Nucleus accumbens (tissue), 56 donors: ENCODE data around the gene RBM44.

Experiments
- DNase-seq, 56 donors: peaks; one replicate each; lab custom pipeline; 2025; lab: John Stamatoyannopoulos, UW

The RBM44 gene

DNA sequence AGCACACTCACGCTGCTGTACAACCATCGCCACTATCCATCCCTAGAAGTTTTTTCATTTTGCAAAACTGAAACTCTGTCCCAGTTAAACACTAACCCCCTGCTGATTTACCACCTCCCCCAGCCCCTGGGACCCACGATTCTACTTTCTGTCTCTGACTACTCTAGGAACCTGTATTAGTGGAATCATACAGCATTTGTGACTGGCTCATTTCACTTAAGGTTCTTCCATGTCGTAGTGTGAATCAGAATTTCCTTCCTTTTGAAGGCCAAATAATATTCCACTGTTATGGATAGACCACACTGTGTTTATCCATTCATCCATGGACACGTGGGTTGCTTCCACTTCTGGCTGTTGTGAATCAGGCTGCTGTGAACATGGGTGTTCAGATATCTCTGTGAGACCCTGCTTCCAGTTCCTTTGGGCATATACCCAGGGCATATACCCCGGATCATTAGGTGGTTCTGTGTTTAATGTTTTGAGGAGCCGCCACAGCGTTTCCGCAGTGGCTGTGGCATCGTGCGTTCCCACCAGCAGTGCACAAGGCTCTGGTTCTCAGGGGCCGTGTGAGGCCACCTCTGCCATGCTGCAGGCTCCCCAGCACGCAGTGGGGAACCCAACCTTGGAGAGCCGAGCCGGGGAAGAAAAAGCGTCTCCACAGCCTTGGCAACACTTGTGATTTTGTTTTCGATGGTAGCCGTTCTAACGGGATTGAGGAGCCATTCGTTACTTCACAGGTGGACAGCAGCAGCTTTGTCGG, 70.9 kb downstream of the RBM44 start:
- no peak for DNase-seq

DNA sequence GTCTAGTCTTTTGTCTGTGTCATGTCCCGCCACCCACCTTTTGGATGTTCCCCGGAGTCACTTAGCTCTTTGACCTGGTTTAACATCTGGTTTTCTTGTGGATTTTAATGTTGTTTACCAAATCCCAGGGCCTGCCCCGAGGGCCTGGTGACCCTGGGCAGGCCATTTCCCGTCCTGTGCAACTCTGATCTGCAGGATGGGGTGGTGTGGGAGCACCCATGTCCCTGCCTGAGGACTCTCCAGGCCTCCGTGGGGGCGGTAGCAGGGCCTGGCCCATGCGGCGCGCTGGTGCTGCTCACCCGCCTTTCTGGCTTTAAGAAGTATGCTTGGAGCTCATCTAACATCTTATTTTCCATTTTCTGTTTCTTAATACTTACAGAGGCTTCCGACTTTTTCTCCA, 71.5 kb downstream of the RBM44 start:
- no peak for DNase-seq

DNA sequence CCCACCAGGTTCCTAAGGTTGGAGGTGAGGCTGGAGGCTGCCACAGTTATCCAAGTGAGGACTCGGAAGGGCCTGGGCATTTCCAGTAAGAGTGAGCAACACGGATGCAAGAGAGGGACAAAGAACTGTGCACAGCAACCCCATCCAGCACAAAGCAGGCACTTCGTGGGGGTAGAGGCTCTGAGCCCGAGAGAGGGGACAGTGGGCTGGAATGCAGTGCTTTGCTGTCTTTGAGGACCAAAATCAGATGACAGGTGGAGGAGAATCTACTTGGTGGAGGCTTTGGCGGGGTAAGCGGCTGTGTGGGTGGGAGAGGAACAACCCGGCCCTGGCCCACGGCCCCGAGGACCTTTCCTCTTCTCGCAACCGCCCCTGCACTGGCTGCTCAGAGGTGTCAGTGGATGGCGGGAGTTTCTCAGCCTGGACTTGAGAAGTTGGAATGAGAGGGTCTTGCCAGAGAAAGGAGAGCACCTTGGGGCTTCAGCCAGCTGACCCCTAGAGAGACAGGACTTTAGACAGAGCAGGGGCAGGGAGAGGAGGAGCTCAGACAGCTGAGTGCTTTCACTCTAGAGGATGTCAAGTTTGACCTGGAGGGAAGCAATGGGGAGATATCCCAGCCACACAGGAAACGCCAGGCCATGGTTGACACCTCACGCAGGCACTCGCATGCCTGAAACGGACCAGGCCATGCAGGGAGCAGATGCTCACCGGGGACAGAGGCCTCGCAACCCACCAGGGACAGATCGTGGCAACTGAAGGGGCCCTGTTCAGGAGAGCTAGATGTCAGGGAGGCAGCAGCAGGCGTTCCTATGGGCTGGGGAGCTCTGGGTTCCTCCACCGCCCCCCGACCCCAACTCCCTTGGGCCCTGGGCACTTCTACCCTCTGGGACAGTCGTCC, 72.4 kb downstream of the RBM44 start:
- DNase-seq, result no peak

DNA sequence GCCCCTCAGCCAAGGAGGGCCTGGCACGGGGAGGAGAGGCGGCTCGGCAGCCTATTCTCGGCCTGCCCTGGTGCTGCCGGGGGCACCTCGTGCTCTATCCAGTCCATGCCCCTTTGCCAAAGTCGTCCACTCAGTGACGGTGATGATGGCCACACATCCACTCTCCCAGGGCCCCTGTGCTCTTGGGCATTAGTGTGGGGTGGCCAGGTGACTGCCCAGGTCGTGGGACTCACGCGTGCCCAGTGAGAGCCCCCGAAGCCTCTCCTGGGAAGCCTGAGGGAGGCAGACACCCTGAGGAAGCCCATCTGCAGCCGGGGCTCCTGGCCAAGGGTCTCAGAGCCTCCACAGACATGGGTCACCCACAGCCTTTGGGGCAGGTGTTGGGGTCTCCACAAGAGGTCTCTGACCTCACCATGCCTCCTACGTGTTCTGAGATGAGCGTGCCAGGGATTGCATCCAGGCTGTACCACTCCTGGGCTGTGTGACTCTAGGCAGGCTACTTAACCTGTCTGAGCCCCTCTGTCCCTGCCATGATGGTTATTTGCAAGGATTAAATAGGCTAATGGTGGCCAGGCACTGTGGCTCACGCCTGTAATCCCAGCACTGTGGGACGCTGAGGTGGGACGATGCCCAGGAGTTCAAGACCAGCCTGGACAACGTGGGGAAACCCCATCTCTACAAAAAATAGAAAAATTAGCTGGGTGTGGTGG, 73.8 kb downstream of the RBM44 start:
- DNase-seq, result no peak

DNA sequence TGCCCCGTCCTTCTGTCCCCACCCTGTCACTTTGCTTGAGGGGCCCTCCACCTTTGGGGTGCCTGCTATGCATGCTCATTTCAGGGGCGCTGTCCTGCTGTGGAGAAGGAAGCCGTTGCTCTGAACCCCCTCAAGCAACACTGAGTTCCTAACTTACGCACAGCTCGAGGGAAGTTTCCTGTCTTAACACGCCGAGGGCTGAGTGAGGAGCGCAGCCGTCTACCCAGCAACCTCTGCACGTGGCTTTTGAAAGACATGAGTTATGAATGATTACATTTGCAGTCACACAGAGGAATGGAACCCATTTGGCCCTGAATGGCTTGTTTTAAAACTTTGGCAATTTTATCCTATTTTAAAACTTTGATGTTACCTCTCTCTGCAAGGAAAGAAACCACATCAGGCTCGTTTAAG, 74.8 kb downstream of the RBM44 start:
- no peak for DNase-seq

DNA sequence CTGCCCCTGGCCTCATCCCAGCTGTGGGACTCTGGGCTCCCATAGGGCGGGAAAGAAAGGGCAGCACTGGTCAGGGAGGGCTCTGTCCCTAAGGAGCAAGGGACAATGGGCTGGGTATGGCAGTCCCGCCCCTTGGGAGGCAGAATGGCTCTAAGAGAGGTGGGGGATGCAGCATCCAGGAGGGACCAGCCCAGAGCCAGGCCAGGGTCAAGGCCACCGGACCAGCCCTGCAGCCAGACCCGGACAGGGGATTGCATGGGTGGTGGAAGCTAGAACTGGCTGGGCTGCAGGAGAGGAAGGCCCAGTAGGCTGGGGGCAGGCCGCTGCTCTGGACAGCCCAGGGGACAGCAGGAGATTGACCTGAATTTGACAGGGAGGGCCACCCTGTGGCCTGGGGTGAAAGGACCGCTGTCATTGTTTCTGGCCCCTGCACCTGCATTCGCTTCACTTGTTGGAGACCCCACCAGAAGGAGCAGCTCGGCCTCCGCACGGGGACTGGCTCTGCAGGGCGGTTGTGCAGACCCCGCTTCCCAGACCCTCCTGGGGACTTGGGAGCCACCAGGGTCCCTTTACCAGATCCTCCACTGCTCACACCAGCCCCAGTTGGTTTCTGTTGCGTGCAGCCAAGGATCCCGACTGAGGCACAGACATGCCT, 75.4 kb downstream of the RBM44 start:
- DNase-seq, result no peak

DNA sequence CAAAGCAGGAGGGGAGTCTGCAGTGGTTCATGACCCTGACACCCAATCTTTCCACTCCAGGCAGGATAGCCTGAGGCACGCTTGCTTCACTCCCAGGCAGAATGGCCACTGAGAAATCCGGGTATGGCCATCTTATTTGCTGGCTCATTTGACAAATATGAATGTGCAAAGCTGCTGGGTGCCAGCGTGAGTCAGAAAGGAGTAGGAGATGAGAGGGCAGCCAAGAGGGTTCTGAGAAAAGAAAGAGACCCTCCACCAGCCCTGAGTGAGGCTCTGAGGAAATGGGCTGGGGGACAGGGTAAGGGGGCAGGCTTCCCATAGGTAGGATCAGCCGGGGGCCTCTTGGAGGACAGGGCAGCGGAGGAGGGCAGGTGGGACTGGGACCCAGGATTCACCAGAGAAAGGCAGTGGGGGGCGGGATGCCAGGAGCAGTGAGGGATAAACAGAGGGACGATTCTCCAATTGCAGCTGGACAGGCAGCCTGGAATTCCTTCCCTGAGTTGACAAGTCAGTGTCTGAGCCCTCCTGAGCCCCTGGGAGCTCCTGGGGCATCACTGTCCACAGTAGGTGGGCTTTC, 76.1 kb downstream of the RBM44 start:
- DNase-seq, result no peak

DNA sequence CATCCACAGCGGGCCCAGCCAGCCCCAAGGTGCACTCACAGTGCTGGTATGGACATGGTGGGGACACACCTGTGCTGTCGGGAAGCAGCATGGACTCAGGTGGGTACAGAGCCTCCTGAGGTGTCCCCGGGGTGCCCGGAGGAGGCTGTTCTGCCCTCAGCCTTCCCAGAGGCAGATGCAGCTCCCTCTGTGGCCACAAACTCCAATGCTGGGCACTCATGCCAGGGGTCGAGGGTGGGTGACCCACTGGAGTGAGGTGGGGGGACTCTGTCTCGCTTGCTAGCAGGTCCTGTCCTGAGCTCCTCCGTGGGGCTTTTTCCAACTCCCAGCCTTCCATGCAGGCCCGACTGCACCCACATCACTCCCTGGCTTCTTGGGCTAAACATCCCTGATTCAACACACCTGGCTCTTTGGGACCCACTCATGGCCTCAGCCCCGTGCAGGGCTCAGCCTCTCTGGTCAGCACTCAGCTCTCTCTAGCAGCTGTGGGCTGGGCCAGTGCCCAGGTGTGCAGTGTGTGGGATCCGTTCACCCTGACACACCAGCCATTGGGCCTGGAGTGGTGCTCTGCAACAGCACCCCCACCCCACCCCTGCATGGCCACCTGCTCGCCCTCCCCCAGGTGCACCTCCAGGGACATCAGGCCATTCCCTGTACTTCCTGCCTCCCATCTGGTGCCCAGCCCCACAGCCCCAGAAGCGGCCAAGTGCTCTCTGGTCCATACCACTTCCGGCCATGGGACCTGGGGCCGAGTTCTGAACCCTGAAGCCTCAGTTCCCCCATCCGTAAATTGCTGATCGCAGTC, 76.9 kb downstream of the RBM44 start:
- DNase-seq, result no peak

DNA sequence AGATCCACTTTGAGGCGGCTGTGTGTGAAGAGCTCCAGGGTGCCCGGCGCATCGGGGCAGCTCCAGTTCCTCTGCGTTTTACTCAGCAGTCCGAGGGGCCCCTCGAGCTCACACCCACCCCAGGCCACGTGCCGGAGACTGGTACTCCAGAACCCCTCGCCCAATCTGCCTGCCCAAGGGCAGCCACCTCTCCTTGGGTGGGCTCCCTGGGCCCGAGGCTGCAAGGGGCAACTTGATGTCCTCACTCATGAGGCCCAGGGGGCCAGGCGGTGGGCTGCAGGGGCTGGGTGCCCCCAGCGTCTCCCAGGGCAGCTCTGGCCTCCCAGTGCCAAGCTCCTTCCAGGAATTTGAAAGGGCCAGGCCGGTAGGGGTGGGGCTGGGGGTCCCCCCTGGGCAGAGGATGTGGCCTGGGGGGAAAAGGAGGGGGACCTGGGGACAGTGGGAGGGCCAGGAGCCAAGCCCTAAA, 77.5 kb downstream of the RBM44 start:
- DNase-seq, result no peak

DNA sequence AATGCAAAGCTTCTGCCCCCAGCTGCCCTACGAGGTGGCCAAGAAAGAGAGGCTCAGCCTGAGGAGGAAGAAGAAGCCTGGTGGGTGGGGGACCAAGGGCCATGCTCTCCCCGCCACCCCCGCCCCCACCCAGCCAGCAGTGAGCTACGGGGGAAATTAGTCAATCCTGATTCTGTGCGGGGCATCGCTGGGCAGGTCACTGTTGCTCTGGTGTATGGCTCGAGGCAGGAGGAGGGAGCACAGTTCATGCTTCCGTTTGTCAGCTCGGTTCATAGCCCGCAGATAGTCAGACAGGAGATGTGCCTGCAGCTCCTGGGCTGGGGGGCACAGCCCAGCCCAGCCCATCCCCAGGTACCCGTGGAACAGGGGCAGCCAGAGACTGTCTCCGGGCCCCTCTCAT, 78.0 kb downstream of the RBM44 start:
- DNase-seq, result no peak

DNA sequence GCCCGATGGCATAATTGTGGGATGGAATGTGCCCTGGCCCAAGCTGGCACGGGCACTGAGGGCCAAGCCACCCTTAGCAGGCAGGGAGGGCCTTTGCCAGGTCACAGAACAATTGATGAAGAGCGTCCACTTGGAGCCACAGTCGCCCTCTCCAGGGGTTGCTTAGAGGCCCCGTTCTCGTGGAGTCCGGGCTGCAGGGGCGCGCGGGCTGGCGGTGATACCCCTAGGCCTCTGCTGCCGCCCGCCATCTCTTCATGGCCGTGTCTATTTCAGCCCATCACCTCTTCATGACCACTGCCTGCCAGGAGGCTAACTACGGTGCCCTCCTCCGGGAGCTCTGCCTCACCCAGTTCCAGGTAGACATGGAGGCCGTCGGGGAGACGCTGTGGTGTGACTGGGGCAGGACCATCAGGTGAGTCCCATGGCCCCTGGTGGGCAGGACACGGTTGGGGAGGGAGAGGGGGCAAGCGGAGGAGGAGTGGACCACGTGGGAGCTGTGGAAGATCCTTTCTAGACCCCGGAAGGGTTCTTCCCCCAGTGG, 78.4 kb downstream of the RBM44 start:
- DNase-seq, result no peak

DNA sequence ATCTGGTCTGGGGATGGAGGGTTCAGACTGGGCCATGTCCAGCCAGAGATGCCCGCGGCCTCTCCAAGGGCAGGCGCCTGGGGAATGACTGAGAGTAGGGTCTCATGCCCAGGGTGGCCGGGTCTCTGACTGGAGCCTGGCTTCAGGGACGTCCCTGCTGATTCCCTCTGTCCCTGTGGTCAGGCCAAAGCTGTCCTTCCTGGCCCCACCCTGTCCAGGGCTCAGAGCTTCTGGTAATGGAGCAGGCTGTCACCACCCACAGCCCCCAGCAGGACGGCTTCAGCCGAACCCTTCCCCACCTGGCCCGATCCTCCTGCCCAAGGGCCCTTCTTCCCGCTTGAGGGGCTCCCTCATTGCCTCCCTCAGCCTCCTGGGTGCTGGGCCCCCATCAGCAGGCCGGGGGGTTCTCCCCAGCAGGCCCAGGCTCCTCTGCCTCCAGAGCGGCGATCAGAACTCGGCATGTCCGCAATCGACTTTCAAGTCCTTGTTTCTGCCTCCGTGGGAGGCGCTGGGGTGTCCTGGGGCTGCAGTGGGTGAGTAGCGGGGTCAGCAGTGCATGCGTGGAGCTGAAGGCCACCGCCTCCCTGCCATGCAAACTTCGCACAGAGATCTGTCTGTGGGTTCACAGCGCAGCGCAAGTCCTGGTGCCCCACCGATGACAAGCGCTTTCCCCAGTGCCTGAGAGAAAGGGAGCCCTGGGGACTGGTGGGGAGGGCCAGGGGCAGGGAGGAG, 79.2 kb downstream of the RBM44 start:
- no peak for DNase-seq

DNA sequence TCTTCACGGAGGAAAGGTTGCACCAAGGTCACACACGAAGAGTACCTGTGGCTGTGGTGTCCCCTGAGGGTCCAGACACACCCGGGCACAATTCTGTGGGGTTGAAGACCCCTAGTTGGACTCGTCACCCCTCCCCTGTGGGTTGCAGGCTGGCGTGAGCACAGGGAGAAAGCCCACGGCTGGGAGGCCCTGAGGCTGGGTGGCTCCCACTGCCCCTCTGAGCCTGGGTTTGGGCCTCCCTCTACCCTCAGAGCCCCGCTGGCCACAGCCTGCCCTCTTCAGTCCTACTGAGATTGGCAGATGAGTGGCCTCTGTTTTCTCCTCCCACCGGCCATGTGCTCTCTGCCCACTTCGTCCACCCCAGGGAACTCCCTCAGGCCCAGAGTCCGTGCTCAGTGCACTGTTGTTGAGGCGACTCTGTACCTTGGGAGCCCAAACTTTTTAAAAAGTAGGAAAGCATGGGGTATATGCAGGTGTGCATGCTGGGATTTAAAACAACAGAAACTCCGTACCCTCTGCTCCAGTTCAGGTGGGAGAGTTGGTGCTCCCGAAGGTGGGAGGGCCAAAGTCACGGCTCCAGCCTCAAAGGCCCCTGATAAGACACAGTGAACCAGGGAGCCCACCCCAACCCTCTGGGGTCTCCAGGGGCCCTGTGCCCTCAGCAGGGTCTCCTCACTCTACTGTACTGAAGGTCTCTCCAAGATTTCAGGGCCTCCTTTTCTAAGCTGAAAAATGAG, 79.9 kb downstream of the RBM44 start:
- DNase-seq, result no peak

DNA sequence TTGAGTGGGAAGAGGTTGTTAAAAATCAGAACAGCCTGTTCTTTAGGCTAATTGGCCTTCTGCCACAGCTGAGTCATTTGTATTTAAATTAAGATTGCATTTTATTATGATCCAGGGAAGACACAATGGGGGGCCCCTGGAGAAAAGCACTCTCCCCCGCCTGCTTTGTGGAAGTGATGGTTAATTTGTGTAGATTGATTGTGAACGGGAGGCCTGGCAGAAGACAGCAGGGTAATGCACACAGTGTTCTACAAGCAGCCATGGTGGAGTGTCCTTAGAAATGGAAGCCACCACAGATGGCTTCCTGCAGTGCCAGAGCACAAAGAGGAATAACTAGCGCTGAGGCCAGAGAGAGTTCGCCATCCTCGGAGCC, 80.5 kb downstream of the RBM44 start:
- DNase-seq, result peak in 15 of 56 donors; percentile 28 to 76 (median 48)

DNA sequence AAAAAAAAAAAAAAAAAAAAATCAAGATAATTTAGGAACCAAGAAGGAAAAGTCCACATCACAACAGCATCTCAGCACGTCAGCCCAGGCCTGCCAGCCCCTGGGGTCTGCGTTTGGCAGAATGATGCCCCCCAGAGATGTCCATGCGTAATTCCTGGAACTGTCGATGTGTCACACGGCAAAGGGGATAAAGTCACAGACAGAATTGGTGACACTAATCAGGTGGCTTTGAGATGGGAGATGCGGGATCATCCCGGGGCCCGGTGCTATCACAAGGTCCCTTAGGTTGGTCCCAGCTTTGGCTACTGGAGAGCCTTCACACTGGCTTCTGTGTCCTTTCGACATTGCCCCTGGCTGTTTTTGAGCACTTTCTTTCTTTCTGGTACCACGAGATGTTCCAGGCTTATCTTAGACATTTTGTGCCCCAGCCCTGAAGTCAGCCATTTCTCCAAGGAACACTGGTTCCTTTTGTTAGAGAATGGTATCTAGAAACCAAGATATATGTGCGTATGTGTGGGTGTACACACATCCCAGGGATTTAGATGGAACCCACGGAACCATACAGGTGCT, 81.5 kb downstream of the RBM44 start:
- no peak for DNase-seq

DNA sequence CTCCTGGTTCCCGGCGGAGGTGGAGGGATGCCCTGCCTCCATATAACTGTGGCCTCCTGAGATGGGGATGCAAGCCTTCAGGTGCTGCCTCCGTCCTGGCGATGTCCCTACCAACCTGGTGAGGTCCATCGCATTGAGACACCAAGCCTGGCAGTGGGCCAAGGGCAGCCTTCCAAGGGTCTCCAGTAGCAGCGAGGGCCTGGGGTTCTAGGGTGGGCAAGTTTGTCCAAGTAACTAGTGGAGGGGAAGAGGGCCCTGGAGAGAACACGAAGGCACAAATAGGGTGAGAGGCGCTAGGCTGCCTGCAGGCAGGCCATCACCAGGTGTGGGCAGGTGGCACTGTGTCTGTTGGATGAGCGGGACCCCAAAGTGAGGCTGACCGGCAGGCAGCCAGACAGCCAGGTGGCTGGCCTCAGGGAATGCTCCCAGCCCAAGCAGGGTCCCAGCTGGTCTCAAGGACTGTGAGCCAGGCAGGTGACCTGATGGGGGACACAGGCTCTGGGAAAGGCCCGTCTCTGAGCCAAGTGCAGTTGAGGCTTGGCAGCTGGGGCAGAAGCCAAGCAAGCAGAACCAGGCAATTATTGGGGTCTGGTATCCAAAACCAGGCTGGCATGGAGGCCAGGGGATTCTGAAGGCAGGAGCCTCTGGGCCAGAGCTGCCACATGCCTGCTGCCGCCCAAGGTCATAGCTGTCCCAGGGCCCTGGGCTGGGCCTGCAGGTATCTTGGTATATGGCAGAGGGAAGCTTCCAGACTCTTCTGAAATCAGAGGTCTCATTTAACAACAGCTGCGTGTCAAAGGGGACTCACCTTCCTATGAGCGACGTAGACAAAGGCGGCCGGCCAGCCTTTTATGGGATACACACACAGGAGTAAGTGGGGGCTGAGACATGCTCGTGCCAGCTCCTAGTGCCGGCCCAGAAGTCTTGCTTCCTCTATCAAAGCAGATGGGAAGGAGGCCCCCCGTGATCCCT, 84.2 kb downstream of the RBM44 start:
- DNase-seq, result no peak
